Neural progenitor cell (in vitro differentiated cells): Measurements from ENCODE around the gene FAM124A. TPM values are rescaled to one million over a fixed set of nuclear protein-coding genes. Genes with fewer than 3 reads are reported as not detected.

ENCODE experiments used
- DNase-seq: peaks from one replicate; pipeline ENCODE4 v3.0.0-alpha.2; 2016; ENCODE audit warnings: low spot score
- H2AFZ ChIP-seq: fragments of 200-600 bp; sonication (generic); replicated peaks from 2 replicates; pipeline ENCODE4 v1.6.1; 2016; ENCODE audit warnings: antibody characterized with exemption
- H3F3A ChIP-seq: fragments of 200-600 bp; sonication (generic); 2 replicates; pipeline ENCODE4 v1.6.1; 2016; ENCODE audit warnings: antibody characterized with exemption, low read depth
- H3K27ac ChIP-seq: fragments of 200-600 bp; sonication (generic); 2 replicates; pipeline ENCODE4 v1.5.1; 2016; ENCODE audit warnings: mild to moderate bottlenecking
- H3K27me3 ChIP-seq: fragments of 200-600 bp; sonication (generic); 2 replicates; pipeline ENCODE4 v1.6.1; 2016; ENCODE audit warnings: mild to moderate bottlenecking, moderate library complexity
- H3K36me3 ChIP-seq: fragments of 200-600 bp; sonication (generic); 2 replicates; pipeline ENCODE4 v1.5.1; 2016
- H3K4me1 ChIP-seq: fragments of 200-600 bp; sonication (generic); 2 replicates; pipeline ENCODE4 v1.6.1; 2016; ENCODE audit warnings: mixed run types
- H3K4me2 ChIP-seq: fragments of 200-600 bp; sonication (generic); 2 replicates; pipeline ENCODE4 v1.6.1; 2016
- H3K4me3 ChIP-seq: fragments of 200-600 bp; sonication (generic); 2 replicates; pipeline ENCODE4 v1.5.1; 2016
- H3K79me2 ChIP-seq: fragments of 200-600 bp; sonication (generic); 2 replicates; pipeline ENCODE4 v1.6.1; 2016; ENCODE audit warnings: low read depth
- H3K9ac ChIP-seq: fragments of 200-600 bp; sonication (generic); 2 replicates; pipeline ENCODE4 v1.6.1; 2016
- H3K9me3 ChIP-seq: fragments of 200-600 bp; sonication (generic); 2 replicates; pipeline ENCODE4 v1.5.1; 2016; ENCODE audit warnings: low read depth
- H4K20me1 ChIP-seq: fragments of 200-600 bp; sonication (generic); 2 replicates; pipeline ENCODE4 v1.6.1; 2016; ENCODE audit warnings: low read depth
- H3K27ac Mint-ChIP-seq: 3 replicates; pipeline ENCODE4 v1.8.0; 2021; ENCODE audit warnings: mixed read lengths
- H3K27me3 Mint-ChIP-seq: 2 replicates; pipeline ENCODE4 v1.8.0; 2022; ENCODE audit warnings: low read depth, mild to moderate bottlenecking, inconsistent platforms, moderate library complexity, mixed read lengths; ENCODE audit not compliant: insufficient read depth
- H3K36me3 Mint-ChIP-seq: 3 replicates; pipeline ENCODE4 v1.8.0; 2021; ENCODE audit warnings: mixed read lengths
- H3K4me1 Mint-ChIP-seq: 3 replicates; pipeline ENCODE4 v1.8.0; 2021; ENCODE audit warnings: mixed read lengths
- H3K4me3 Mint-ChIP-seq: 3 replicates; pipeline ENCODE4 v1.8.0; 2021; ENCODE audit warnings: mild to moderate bottlenecking, moderate library complexity, mixed read lengths
- H3K9me3 Mint-ChIP-seq: 3 replicates; pipeline ENCODE4 v1.8.0; 2020; ENCODE audit warnings: mixed read lengths
- CTCF ChIP-seq: fragments of 200-600 bp; sonication (generic); IDR thresholded peaks from 2 replicates; pipeline ENCODE4 v1.5.1; 2017; ENCODE audit warnings: antibody characterized with exemption, mild to moderate bottlenecking
- EZH2 ChIP-seq: fragments of 200-600 bp; sonication (generic); IDR thresholded peaks from 2 replicates; pipeline ENCODE4 v1.6.1; 2017; ENCODE audit warnings: antibody characterized with exemption, mild to moderate bottlenecking, moderate library complexity
- EZH2phosphoT487 ChIP-seq: fragments of 200-600 bp; sonication (generic); IDR thresholded peaks from 2 replicates; pipeline ENCODE4 v1.6.1; 2017; ENCODE audit warnings: antibody characterized with exemption
- total RNA-seq: library from RNA; depleted of rRNA; stranded (reverse); fragments of >200 nt; gene quantifications from 2 replicates; pipeline ENCODE4 v1.2.3, GENCODE V29; 2015; ENCODE audit warnings: low replicate concordance

FAM124A gene
- total RNA-seq, 1 donor from 2014 or later = 22.6 TPM

- peaks cover 44% of the 10 kb centered on the region for H4K20me1 ChIP-seq
- peaks cover 22% of the 10 kb centered on the region for H3K4me1 Mint-ChIP-seq
- H3K9me3 ChIP-seq = no peaks in the 10 kb centered on the region
- no peaks in the 10 kb centered on the region for H3K27me3 Mint-ChIP-seq
- H3K4me1 ChIP-seq = peaks cover 28% of the 10 kb centered on the region
- H3K36me3 Mint-ChIP-seq = peaks cover 17% of the 10 kb centered on the region
- no peak overlapping the region for H3K27ac ChIP-seq
- H3K9ac ChIP-seq = no peak overlapping the region
- DNase-seq = no peak
- H3K4me2 ChIP-seq = no peak overlapping the region
- H3K4me3 ChIP-seq = no peak overlapping the region
- H3K27me3 ChIP-seq = no peaks in the 10 kb centered on the region
- H3F3A ChIP-seq = peaks cover 37% of the 10 kb centered on the region
- H3K79me2 ChIP-seq = peaks cover 61% of the 10 kb centered on the region
- H3K4me3 Mint-ChIP-seq = no peak overlapping the region
- TF ChIP-seq EZH2 = no peak
- TF ChIP-seq CTCF = no peak
- TF ChIP-seq EZH2phosphoT487 = no peak
- H3K36me3 ChIP-seq = peaks cover 13% of the 10 kb centered on the region
- H3K9me3 Mint-ChIP-seq = no peaks in the 10 kb centered on the region
- H3K27ac Mint-ChIP-seq = no peak overlapping the region
- no peak overlapping the region for H2AFZ ChIP-seq
These were observed 14.2 kb downstream of the FAM124A start for GRCh38 chr13:51236491-51236792.

- Histone ChIP-seq H2AFZ (no peak overlapping the region), H4K20me1 (peaks cover 41% of the 10 kb centered on the region), H3K9ac (no peak overlapping the region), H3K9me3 (no peaks in the 10 kb centered on the region), H3K36me3 (peaks cover 4% of the 10 kb centered on the region), H3K4me3 (no peak overlapping the region), H3F3A (peaks cover 35% of the 10 kb centered on the region), H3K4me1 (peaks cover 38% of the 10 kb centered on the region), H3K79me2 (peaks cover 52% of the 10 kb centered on the region), H3K27ac (no peak overlapping the region), H3K4me2 (no peak overlapping the region), H3K27me3 (no peaks in the 10 kb centered on the region)
- no peak for DNase-seq
- H3K36me3 Mint-ChIP-seq = peaks cover 15% of the 10 kb centered on the region
- no peak overlapping the region for H3K27ac Mint-ChIP-seq
- no peaks in the 10 kb centered on the region for H3K9me3 Mint-ChIP-seq
- peaks cover 28% of the 10 kb centered on the region for H3K4me1 Mint-ChIP-seq
- no peak overlapping the region for H3K4me3 Mint-ChIP-seq
- TF ChIP-seq CTCF (no peak), EZH2phosphoT487 (no peak), EZH2 (no peak)
- no peaks in the 10 kb centered on the region for H3K27me3 Mint-ChIP-seq
These were observed 15.2 kb downstream of the FAM124A start for GRCh38 chr13:51237386-51237785.

DNA sequence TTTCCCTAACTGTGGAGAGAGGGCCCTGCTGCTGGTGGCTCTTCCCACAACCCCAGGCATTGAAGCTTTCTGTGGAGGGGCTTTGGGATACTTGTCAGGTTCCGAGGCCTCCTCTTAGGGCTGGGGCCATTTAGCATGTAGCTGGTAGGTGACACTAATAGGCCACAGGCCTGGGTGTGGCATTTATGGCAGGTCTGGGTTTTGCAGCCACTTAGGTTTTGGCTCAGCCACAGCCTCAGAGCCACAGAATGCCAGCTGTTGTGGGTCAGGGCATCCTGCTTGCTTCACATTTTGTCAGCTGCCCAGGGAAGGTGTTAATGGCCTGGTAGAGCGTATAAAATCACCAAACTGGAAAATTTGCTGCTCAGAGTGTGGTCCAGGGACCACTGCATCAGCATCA, 15.7 kb downstream of the FAM124A start:
- Histone ChIP-seq H3F3A (peaks cover 36% of the 10 kb centered on the region), H3K9me3 (no peaks in the 10 kb centered on the region), H3K4me3 (no peak overlapping the region), H3K9ac (no peak overlapping the region), H3K79me2 (peaks cover 52% of the 10 kb centered on the region), H3K27me3 (no peaks in the 10 kb centered on the region), H3K4me2 (no peak overlapping the region), H4K20me1 (peaks cover 44% of the 10 kb centered on the region), H3K36me3 (no peaks in the 10 kb centered on the region), H2AFZ (no peak overlapping the region), H3K27ac (no peak overlapping the region), H3K4me1 (peaks cover 43% of the 10 kb centered on the region)
- Mint-ChIP-seq H3K4me1 (peaks cover 33% of the 10 kb centered on the region), H3K27ac (no peak overlapping the region), H3K9me3 (no peaks in the 10 kb centered on the region), H3K27me3 (no peaks in the 10 kb centered on the region), H3K4me3 (no peak overlapping the region), H3K36me3 (peaks cover 11% of the 10 kb centered on the region)
- DNase-seq = no peak
- TF ChIP-seq CTCF = no peak
- no peak for TF ChIP-seq EZH2phosphoT487
- no peak for TF ChIP-seq EZH2

GRCh38 chr13:51240178-51240577, 18.0 kb downstream of the FAM124A start:
- Histone ChIP-seq H2AFZ (no peak overlapping the region), H3K4me1 (peaks cover 51% of the 10 kb centered on the region), H3K79me2 (peaks cover 63% of the 10 kb centered on the region), H3K9ac (no peak overlapping the region), H3K27ac (no peak overlapping the region), H3K27me3 (no peaks in the 10 kb centered on the region), H3K36me3 (no peaks in the 10 kb centered on the region), H3F3A (peaks cover 41% of the 10 kb centered on the region), H3K4me2 (no peak overlapping the region), H3K9me3 (no peaks in the 10 kb centered on the region), H4K20me1 (peaks cover 52% of the 10 kb centered on the region), H3K4me3 (no peak overlapping the region)
- TF ChIP-seq EZH2phosphoT487 (no peak), EZH2 (no peak), CTCF (no peak)
- Mint-ChIP-seq H3K27ac (no peak overlapping the region), H3K4me3 (no peak overlapping the region), H3K9me3 (no peaks in the 10 kb centered on the region), H3K27me3 (no peaks in the 10 kb centered on the region), H3K36me3 (peaks cover 9% of the 10 kb centered on the region), H3K4me1 (peaks cover 48% of the 10 kb centered on the region)
- DNase-seq = no peak
